Naive thymus-derived CD4-positive, alpha-beta T cell (primary cell): Measurements from ENCODE around the gene TOP3A. TPM values are rescaled to one million over a fixed set of nuclear protein-coding genes. Genes with fewer than 3 reads are reported as not detected.

Experiments
- ATAC-seq: fragments of 150-1000 bp; cut with Tn5 transposase; 2 replicates; pipeline ENCODE4 v1.10.0; 2021; ENCODE audit warnings: mild to moderate bottlenecking, moderate library complexity
- CTCF ChIA-PET: fragments of 350-600 bp; sonication (Branson Sonifier 250); formaldehyde crosslinking; loops from one replicate; lab custom pipeline; 2021; ENCODE audit warnings: antibody characterized with exemption; lab: Charles Lee
- POLR2A ChIA-PET: fragments of 350-600 bp; sonication (Branson Sonifier 250); formaldehyde crosslinking; loops from one replicate; lab custom pipeline; 2021; ENCODE audit warnings: antibody characterized with exemption, inconsistent platforms; lab: Charles Lee
- DNase-seq, 9 donors: peaks; one replicate each; pipeline versions ENCODE4 v3.0.0 to v3.0.0-alpha.2; 2020 to 2022; ENCODE audit warnings: mixed read lengths in 1 of 9
- H3K27ac ChIP-seq: one replicate; pipeline ENCODE4 v1.7.0; 2013; ENCODE audit warnings: mild to moderate bottlenecking, low read depth, low read length, moderate library complexity
- H3K27me3 ChIP-seq, 2 donors: one replicate each; pipeline ENCODE4 v1.7.0; 2013; ENCODE audit warnings: low read length in 2 of 2, mild to moderate bottlenecking in 2 of 2, moderate library complexity in 2 of 2; ENCODE audit not compliant: control insufficient read depth in 2 of 2, insufficient read depth in 2 of 2
- H3K36me3 ChIP-seq, 3 experiments: 1 replicate in 2 of 3; 2 replicates in 1 of 3; pipeline ENCODE4 v1.7.0; 2013; ENCODE audit warnings: low read length in 3 of 3, mild to moderate bottlenecking in 3 of 3, moderate library complexity in 1 of 3; ENCODE audit not compliant: insufficient read depth in 3 of 3, control insufficient read depth in 2 of 3
- H3K4me1 ChIP-seq, 2 donors: one replicate each; pipeline ENCODE4 v1.7.0; 2013; ENCODE audit warnings: low read length in 2 of 2, mild to moderate bottlenecking in 2 of 2, moderate library complexity in 1 of 2; ENCODE audit not compliant: control insufficient read depth in 2 of 2, insufficient read depth in 2 of 2
- H3K4me3 ChIP-seq: 2 replicates; pipeline ENCODE4 v1.7.0; 2013; ENCODE audit warnings: mild to moderate bottlenecking, low read length
- H3K9me3 ChIP-seq, 3 experiments: 1 replicate in 2 of 3; 2 replicates in 1 of 3; pipeline ENCODE4 v1.7.0; 2013; ENCODE audit warnings: low read length in 3 of 3; ENCODE audit not compliant: control insufficient read depth in 2 of 3
- H3K27ac Mint-ChIP-seq, 9 donors: one replicate each; pipeline ENCODE4 v1.8.0; 2020 to 2022; ENCODE audit warnings: mixed read lengths in 9 of 9, mild to moderate bottlenecking in 8 of 9, moderate library complexity in 5 of 9, inconsistent platforms in 2 of 9
- H3K27me3 Mint-ChIP-seq, 5 donors: one replicate each; pipeline ENCODE4 v1.8.0; 2021 to 2022; ENCODE audit warnings: mixed read lengths in 5 of 5, mild to moderate bottlenecking in 1 of 5
- H3K36me3 Mint-ChIP-seq, 5 donors: one replicate each; pipeline ENCODE4 v1.8.0; 2020 to 2022; ENCODE audit warnings: mixed read lengths in 5 of 5, mild to moderate bottlenecking in 3 of 5, inconsistent platforms in 1 of 5
- H3K4me1 Mint-ChIP-seq, 7 donors: one replicate each; pipeline ENCODE4 v1.8.0; 2020 to 2022; ENCODE audit warnings: mixed read lengths in 7 of 7, mild to moderate bottlenecking in 3 of 7, inconsistent platforms in 1 of 7
- H3K4me3 Mint-ChIP-seq, 10 donors: one replicate each; pipeline ENCODE4 v1.8.0; 2020 to 2022; ENCODE audit warnings: mild to moderate bottlenecking in 10 of 10, mixed read lengths in 10 of 10, moderate library complexity in 6 of 10, inconsistent platforms in 2 of 10
- H3K9me3 Mint-ChIP-seq, 11 donors: one replicate each; pipeline ENCODE4 v1.8.0; 2020 to 2022; ENCODE audit warnings: mixed read lengths in 11 of 11, mild to moderate bottlenecking in 4 of 11, inconsistent platforms in 1 of 11, moderate library complexity in 1 of 11
- intact Hi-C, 2 donors: fragments of 100-400 bp; cut with micrococcal nuclease; formaldehyde crosslinking; loops; one replicate each; pipeline ENCODE4 v1.15.1; 2023
- polyA plus RNA-seq, 2 donors: library from polyadenylated mRNA; unstranded; fragments of 300-500 nt; fragmentation: Illumina TruSeq; gene quantifications; one replicate each; pipeline ENCODE4 v1.2.3, GENCODE V29; 2021
- total RNA-seq, 6 experiments: library from RNA in 5 of 6; stranded (reverse) in 5 of 6; gene quantifications; 1 replicate in 5 of 6; 2 replicates in 1 of 6; pipeline ENCODE4 v1.2.3 and lab custom pipeline; 2021 to 2026

TOP3A gene
- total and polyA plus RNA-seq, 7 experiments from 2014 or later, result 13.7 to 74.9 (median 39.7) TPM

GRCh38 chr17:18280249-18280648, 34.5 kb downstream of the TOP3A start:
- intact Hi-C loops, result no loop called here
- H3K27me3 Mint-ChIP-seq, result no peaks in the 10 kb centered on the region
- ATAC-seq (no peak), DNase-seq (no peak)
- peaks cover 0 to 40% (median 13%) of the 10 kb centered on the region in 5 donors for H3K36me3 Mint-ChIP-seq
- H3K9me3 Mint-ChIP-seq, result no peaks in the 10 kb centered on the region
- peaks cover 5 to 83% (median 13%) of the 10 kb centered on the region in 3 experiments for H3K36me3 ChIP-seq
- POLR2A ChIA-PET, result no interaction called here
- no peaks in the 10 kb centered on the region for H3K27me3 ChIP-seq
- H3K4me3 Mint-ChIP-seq, result no peak overlapping the region
- no peaks in the 10 kb centered on the region for H3K9me3 ChIP-seq
- CTCF ChIA-PET, result no interaction called here
- H3K4me1 ChIP-seq, result no peaks in the 10 kb centered on the region
- no peaks in the 10 kb centered on the region for H3K4me1 Mint-ChIP-seq
- no peak overlapping the region for H3K4me3 ChIP-seq
- H3K27ac Mint-ChIP-seq, result no peak overlapping the region
- H3K27ac ChIP-seq, result no peak overlapping the region

- no peak overlapping the region for H3K4me3 Mint-ChIP-seq
- H3K27me3 ChIP-seq, result no peaks in the 10 kb centered on the region
- H3K4me3 ChIP-seq, result no peak overlapping the region
- H3K4me1 Mint-ChIP-seq, result no peaks in the 10 kb centered on the region
- H3K9me3 ChIP-seq, result no peaks in the 10 kb centered on the region
- intact Hi-C loops, result no loop called here
- no peaks in the 10 kb centered on the region for H3K4me1 ChIP-seq
- CTCF ChIA-PET, result no interaction called here
- POLR2A ChIA-PET, result no interaction called here
- ATAC-seq (no peak), DNase-seq (no peak)
- no peaks in the 10 kb centered on the region for H3K9me3 Mint-ChIP-seq
- no peaks in the 10 kb centered on the region for H3K27me3 Mint-ChIP-seq
- H3K36me3 ChIP-seq, result peaks cover 5 to 80% (median 11%) of the 10 kb centered on the region in 3 experiments
- H3K27ac Mint-ChIP-seq, result no peak overlapping the region
- peaks cover 0 to 38% (median 5%) of the 10 kb centered on the region in 5 donors for H3K36me3 Mint-ChIP-seq
- no peak overlapping the region for H3K27ac ChIP-seq
Measured at GRCh38 chr17:18278867-18279266, 35.9 kb downstream of the TOP3A start.

- ATAC-seq, result no peak
- Mint-ChIP-seq H3K36me3 (peaks cover 2 to 23% (median 5%) of the 10 kb centered on the region in 5 donors), H3K27ac (no peak overlapping the region), H3K9me3 (no peaks in the 10 kb centered on the region), H3K27me3 (no peaks in the 10 kb centered on the region), H3K4me1 (no peaks in the 10 kb centered on the region), H3K4me3 (no peak overlapping the region)
- ChIA-PET CTCF (interaction anchor here (1.3 kb wide), 1 partner anchor 16 kb away, joined by 3 read pairs; the partner anchor contains the start of gene MIEF2), POLR2A (no interaction called here)
- Histone ChIP-seq H3K36me3 (peaks cover 3 to 70% (median 7%) of the 10 kb centered on the region in 3 experiments), H3K4me3 (no peak overlapping the region), H3K4me1 (no peaks in the 10 kb centered on the region), H3K27me3 (no peaks in the 10 kb centered on the region), H3K9me3 (no peaks in the 10 kb centered on the region), H3K27ac (no peak overlapping the region)
- intact Hi-C loops, result no loop called here
- DNase-seq, result no peak
Measured at GRCh38 chr17:18277076-18277475, 37.7 kb downstream of the TOP3A start.

GRCh38 chr17:18270046-18270931, 44.5 kb downstream of the TOP3A start:
- Histone ChIP-seq H3K4me1 (peaks cover 0 to 11% of the 10 kb centered on the region in 2 donors), H3K4me3 (no peak overlapping the region), H3K27ac (no peak overlapping the region), H3K27me3 (no peaks in the 10 kb centered on the region), H3K36me3 (peaks cover 0 to 21% (median 5%) of the 10 kb centered on the region in 3 experiments), H3K9me3 (no peaks in the 10 kb centered on the region)
- CTCF ChIA-PET, result interaction anchor here (0.5 to 0.7 kb wide), 2 partner anchors 19 to 52 kb away, joined by 3 read pairs; no protein-coding TSS in a partner anchor
- intact Hi-C loops, result no loop called here
- peak overlapping the region in 1 of 9 donors; percentile 43 for H3K27ac Mint-ChIP-seq
- POLR2A ChIA-PET, result no interaction called here
- no peak overlapping the region for H3K4me3 Mint-ChIP-seq
- no peak for DNase-seq
- H3K4me1 Mint-ChIP-seq, result peaks cover 0 to 3% (median 0%) of the 10 kb centered on the region in 7 donors
- peaks cover 0 to 4% (median 0%) of the 10 kb centered on the region in 5 donors for H3K36me3 Mint-ChIP-seq
- ATAC-seq, result no peak
- no peaks in the 10 kb centered on the region for H3K9me3 Mint-ChIP-seq
- no peaks in the 10 kb centered on the region for H3K27me3 Mint-ChIP-seq

GRCh38 chr17:18267927-18268711, 46.7 kb downstream of the TOP3A start:
- no peak overlapping the region for H3K4me3 ChIP-seq
- H3K36me3 ChIP-seq, result peaks cover 0 to 28% (median 4%) of the 10 kb centered on the region in 3 experiments
- H3K9me3 ChIP-seq, result no peaks in the 10 kb centered on the region
- Mint-ChIP-seq H3K9me3 (no peaks in the 10 kb centered on the region), H3K36me3 (peaks cover 3 to 5% (median 3%) of the 10 kb centered on the region in 5 donors), H3K27me3 (no peaks in the 10 kb centered on the region), H3K4me3 (no peak overlapping the region), H3K27ac (no peak overlapping the region), H3K4me1 (peaks cover 0 to 3% (median 0%) of the 10 kb centered on the region in 7 donors)
- CTCF ChIA-PET, result interaction anchor here (0.6 to 1.1 kb wide), 3 partner anchors 15 to 48 kb away, joined by 3 to 5 read pairs (median 3); no protein-coding TSS in a partner anchor
- DNase-seq (no peak), ATAC-seq (no peak)
- H3K27me3 ChIP-seq, result no peaks in the 10 kb centered on the region
- H3K27ac ChIP-seq, result no peak overlapping the region
- POLR2A ChIA-PET, result interaction anchor here (0.7 kb wide), 1 partner anchor 47 kb away, joined by 4 read pairs; the partner anchor contains the start of genes SMCR8 and TOP3A
- intact Hi-C loops, result no loop called here
- H3K4me1 ChIP-seq, result peaks cover 0 to 11% of the 10 kb centered on the region in 2 donors

GRCh38 chr17:18267366-18267765, 47.4 kb downstream of the TOP3A start:
- no peak for DNase-seq
- H3K27ac Mint-ChIP-seq, result no peak overlapping the region
- H3K27ac ChIP-seq, result no peak overlapping the region
- no peak overlapping the region for H3K4me3 Mint-ChIP-seq
- intact Hi-C loops, result no loop called here
- ChIA-PET POLR2A (interaction anchor here (0.7 kb wide), 1 partner anchor 48 kb away, joined by 4 read pairs; the partner anchor contains the start of genes SMCR8 and TOP3A), CTCF (interaction anchor here (0.9 kb wide), 1 partner anchor 49 kb away, joined by 3 read pairs; no protein-coding TSS in a partner anchor)
- peaks cover 0 to 6% (median 1%) of the 10 kb centered on the region in 7 donors for H3K4me1 Mint-ChIP-seq
- no peaks in the 10 kb centered on the region for H3K27me3 ChIP-seq
- H3K4me1 ChIP-seq, result peaks cover 3 to 11% of the 10 kb centered on the region in 2 donors
- no peak overlapping the region for H3K4me3 ChIP-seq
- H3K9me3 ChIP-seq, result no peaks in the 10 kb centered on the region
- H3K9me3 Mint-ChIP-seq, result no peaks in the 10 kb centered on the region
- peaks cover 0 to 5% (median 4%) of the 10 kb centered on the region in 5 donors for H3K36me3 Mint-ChIP-seq
- H3K36me3 ChIP-seq, result peaks cover 0 to 32% (median 4%) of the 10 kb centered on the region in 3 experiments
- no peaks in the 10 kb centered on the region for H3K27me3 Mint-ChIP-seq
- ATAC-seq, result no peak
